Anterior cingulate cortex (tissue), 58 donors: ENCODE data around the gene LRRC49.
A peak's percentile ranks its signal among the peaks of the same experiment; 100 is the strongest.
"Not testable (repeated sequence)": the region's sequence is repeated elsewhere in the genome, so short reads cannot be mapped to it uniquely, and the experiment has no call there.

Source experiments
- DNase-seq, 58 donors: peaks; one replicate each; lab custom pipeline; 2025; lab: John Stamatoyannopoulos, UW

LRRC49 gene

DNA sequence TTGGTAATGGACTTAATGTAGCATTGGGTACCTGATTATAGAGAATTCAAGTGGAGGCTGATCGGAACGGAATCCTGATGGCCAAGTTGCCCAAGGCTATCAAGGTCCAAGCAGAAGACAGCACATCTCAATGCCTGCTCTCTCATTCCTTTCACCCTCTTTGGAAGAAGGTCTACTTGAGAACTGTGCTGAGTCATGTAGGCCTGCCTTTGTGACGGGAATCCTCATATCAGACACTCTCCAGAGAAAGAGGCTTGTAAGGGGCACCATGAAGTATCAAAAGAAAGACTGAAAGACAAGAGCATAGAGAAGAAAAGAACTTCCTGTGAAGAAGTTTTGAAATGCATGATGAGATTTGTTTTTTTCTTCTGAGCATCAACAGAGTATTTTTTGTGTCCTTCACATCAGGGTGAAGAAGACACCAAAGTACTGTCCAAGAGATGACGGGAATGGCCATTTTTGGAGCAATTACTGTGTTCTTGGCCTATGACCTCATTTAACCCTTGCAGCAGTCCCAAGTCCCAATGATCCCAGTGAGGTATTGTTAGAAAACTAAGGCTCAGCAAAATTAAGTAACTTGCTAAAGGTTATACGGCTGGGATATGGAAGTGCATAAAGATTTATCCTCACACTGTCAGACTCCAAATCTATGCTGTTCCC lies 25.5 kb upstream of the LRRC49 start:
- DNase-seq: no peak

DNA sequence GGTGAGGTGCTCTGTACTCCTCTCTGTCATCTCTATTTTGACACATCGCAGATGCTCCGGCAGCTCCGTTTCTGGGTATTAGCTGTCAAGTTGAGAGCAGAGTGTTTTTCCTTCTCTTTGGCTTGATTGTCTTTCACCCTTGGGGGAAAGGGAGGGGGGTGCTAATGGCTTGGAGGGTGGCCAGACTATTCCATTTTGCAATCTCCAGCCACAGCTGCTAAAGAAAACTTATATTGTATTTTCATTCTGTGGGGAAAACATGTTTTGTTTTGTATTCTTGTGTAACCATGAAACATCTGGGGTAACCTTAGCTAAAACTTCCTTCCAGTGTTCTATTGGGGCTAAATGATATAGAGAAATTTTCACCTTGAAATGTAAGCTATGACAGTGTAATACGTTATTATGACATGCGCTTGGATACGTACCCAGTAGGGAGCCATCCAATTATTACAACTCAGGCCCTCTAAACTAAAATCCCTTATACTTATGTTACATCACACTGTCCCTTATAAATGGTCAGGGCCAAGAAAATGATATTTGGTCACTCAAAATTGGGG lies 24.6 kb upstream of the LRRC49 start:
- peak in 4 of 58 donors; percentile 38 to 55 (median 52) for DNase-seq

DNA sequence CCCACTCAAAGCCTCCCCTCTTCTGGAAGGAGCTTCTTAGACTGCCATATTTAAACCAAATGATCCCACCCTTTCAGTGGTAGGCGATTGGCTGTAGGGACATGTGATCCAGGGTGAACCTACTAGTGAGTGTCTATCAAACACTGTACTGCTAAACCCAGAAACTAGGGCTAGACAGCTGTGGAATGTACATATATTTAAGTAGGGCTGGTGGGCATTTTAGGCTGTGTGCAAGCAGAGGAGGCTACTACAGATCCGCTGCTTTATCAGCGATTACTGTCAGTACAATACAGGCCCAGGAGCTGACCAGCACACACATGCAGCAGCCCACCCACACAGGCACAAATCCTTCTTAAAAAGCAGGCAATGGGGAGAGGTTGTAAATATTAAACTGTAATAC lies 23.3 kb upstream of the LRRC49 start:
- no peak for DNase-seq

DNA sequence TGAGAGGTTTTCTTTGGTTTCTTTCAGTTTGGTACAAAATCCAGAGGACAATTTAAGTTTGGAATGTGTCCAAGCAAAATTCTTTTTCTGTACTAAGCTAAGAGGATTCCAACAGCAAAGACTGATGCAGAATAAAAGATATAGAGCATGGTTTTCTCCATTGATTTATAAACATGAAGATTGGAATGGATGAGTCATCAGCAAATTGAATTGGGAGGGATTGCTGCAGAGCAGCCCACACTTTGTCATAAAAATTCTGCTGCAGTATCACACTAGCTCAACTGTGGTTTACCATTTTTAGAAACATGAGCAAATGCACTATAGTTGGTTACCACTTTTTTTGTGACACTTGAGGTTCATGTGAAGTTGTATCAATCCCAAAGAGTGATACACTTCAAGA lies 22.6 kb upstream of the LRRC49 start:
- peak in 3 of 58 donors; percentile 27 to 29 (median 28) for DNase-seq

DNA sequence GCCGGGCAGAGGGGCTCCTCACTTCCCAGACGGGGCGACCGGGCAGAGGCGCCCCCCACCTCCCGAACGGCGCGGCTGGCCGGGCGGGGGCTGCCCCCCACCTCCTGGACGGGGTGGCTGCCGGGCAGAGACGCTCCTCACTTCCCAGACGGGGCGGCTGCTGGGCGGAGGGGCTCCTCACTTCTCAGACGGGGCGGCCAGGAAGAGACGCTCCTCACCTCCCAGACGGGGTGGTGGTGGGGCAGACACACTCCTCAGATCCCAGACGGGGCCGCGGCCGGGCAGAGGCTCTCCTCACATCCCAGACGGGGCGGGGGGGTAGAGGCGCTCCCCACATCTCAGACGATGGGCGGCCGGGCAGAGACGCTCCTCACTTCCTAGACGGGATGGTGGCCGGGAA lies 21.1 kb upstream of the LRRC49 start:
- DNase-seq: not testable (repeated sequence)

DNA sequence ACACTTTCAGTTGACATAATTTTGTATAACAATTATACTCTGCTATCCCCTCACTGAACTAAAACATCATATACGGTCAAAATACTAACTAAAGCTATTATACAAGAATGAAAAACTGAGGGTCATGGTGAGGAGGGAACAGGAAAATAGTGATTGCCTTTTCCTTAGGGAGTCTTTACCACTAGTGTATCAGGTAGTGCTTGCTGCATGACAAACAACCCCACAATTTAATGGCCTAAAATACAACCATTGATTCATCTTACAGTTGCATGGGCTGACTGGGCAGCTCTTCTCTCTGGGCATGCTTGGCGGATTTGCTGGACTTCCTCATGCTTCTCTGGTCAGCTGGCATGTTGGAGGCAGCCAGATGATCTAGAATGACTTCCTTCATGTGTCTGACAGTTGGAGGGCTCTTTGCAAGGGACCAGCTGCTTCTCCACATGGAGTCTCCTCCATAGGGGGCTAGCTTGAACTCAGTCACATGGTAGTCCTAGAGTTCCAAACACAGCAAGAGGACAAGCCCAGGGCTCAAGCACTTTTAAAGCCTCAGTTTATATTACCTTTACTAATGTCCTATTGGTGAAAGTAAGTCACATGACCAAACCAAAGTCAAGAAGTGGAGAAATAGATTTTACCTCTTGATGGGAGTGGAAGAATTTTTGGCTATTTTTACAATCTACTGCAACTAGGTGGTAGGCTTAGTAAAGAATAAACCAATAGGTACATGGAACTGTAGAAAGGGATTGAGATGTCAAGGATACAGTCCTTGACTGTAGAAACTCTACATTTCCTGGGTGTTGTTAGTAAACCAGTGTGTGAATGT lies 19.2 kb upstream of the LRRC49 start:
- no peak for DNase-seq

DNA sequence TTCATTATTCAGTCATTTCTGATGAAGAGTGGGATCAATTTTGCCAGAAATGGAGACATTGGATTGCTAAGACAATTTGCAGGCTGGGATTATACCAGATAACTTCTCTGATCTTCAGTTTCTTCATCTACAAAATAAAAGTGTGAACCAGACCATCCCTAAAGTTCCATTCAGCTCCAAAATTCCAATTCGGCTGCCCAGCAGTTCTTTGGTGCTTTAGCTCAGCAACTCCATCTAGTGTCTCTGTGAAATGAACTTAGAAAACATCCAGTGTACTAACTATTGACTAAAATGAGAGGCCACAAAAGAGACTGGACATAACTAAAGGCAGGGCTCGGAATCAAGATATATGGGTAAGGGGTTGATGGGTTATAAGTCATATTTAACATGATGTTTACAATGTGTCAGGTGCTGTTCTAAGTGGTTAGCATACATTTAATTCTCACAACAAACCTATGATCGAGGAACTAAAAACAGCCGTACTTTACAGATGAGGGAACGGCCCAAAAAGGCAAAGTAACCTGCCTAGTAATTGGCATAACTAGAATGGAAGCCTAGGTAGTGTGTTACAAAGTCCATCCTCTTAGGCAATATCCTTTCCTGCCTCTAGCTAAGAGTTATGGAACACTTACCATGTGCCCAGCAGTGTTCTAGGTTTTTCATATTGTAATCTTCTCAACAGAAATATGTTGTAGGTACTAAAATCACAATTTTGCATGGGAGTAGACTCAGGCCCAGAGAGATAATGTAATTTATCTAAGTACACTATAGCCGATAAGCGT lies 17.4 kb upstream of the LRRC49 start:
- peak in 4 of 58 donors; percentile 11 to 68 (median 28) for DNase-seq

DNA sequence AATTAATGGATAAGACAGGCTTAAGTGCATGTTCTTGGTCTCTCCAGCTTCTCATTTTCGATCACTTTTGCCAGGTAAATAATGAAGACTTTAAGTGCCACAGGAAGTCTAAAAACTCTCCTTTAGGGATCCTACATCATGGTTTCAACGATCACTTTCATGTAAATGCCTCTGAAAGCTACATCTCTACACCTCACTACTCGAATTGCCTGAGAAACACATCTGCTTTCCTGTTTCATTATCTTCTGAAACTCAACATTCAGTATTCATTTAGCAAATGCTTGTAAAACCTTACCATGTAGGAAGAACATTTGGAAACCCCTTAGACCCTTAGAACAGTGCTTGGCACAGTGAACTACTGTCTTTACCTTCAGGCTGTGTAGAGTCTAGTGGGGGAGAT lies 16.6 kb upstream of the LRRC49 start:
- no peak for DNase-seq

DNA sequence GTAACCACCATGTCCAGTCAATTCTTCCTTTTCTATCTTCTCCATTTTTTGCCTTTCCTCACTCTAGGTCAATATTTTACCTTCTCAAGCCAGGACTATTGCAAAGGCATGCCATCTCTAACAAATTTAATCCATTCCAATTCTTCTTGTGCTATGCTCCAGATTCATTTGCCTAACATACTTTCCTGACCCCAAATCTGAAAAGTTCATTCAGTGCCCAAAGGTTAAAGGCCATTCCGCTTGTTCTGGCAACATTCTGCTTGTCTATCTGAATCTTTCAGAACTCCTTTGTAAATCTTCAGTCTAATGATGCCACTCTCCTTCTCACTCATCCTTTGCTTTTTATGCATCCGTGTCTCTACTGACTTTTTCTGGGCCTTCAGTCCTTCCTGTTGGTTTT lies 15.9 kb upstream of the LRRC49 start:
- no peak for DNase-seq

DNA sequence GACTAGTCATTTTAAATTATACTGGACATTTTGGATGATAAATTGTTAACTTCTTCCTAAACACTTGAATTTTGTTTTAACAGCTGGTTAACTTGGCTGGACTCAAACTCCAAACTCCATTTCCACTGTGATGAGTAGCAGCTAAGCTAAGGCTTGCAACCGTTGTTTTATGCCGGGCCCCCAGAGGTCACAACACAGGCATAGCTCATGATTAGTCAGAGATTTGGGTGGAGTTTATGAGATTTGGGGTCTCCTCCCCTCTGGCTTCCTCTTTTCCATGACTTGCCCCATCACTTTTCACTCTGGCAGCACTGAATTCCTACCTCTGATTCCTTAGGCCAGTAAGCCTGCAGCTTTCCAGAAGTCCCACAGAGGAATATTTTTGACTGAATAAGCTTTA lies 13.2 kb upstream of the LRRC49 start:
- DNase-seq: no peak

DNA sequence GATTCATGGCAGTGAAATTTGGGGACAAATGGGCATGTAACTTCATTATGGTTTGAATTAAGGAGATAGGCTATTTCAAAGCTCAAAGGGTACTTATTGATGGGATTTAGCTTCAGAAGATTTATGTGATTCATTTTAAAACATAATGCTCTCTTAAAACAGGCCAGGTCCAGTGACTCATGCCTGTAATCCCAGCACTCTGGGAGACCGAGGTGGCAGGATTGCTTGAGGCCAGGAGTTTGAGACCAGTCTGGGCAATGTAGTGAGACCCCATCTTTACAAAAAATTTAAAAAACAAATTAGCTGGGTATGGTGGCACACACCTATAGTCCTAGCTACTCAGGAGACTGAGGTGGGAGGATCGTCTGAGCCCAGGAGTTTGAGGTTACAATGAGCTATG lies 11.8 kb upstream of the LRRC49 start:
- DNase-seq: no peak

DNA sequence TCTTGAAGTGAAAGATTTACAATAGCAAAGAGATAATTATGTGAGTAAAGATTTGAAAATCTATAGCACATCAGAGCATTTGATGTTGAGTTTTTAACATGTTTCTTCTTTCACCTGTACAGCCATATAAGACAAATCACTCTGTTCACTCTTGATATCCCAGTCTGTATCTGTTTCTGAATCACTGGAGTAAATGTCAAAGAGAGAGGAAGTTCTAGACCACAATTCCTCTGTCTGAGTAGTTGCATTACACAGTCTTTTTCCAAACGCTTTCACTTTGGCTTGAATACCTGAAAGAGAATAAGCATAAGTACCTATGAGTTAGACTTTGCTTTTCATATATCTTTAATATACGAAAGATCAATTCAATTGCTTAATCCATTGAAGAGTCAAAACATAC lies 10.3 kb upstream of the LRRC49 start:
- no peak for DNase-seq

DNA sequence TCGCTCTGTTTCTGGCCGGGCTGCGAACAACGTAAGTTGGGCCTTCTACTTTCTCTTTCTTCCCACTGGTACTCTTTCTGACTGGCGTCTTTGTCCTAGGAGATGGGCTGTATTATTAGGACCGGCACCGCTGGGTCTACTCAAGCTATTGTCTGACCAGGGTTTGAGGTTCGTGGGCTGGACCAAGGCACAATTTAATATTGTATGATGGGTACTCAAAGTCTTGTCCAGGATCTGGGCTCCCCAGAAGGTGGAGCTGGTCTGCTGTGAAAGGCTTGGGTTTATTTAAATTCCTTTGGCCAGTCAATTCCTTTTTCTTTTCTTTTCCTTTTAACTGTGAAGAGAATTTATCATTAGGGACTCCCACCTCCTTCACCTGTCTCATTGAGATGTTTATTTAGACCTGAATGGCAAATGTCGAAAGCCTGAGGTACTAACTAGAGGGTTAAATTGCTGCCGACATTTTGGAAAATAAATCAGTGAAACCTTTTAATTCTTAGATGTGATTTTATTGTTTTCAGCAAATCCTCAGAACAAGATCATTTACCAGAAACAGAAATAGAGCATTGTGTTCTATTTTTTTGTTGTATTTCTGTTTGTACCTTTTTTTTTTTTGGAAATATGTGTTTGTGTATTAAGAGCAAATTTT lies 410 bp downstream of the LRRC49 start:
- peak in 16 of 58 donors; percentile 17 to 82 (median 58) for DNase-seq

DNA sequence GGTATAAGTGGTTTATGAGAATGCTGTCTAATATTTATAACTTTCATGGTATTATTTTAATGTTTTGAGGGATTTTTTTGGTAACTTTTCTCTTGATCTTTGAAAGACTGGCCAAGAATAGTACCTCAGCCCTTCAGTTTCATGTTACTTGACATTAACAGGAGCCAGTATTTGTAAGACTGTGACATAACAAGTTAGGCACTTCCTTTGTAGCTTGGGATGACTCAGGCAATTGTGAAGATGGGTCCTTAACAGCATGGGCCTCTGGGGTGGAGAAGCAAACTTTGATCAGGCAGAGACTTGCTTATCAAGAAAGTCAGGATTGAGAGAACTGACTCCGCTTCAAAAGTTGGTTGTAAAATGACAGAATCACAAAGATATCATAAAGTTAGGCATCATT lies 9.5 kb downstream of the LRRC49 start:
- DNase-seq: no peak

DNA sequence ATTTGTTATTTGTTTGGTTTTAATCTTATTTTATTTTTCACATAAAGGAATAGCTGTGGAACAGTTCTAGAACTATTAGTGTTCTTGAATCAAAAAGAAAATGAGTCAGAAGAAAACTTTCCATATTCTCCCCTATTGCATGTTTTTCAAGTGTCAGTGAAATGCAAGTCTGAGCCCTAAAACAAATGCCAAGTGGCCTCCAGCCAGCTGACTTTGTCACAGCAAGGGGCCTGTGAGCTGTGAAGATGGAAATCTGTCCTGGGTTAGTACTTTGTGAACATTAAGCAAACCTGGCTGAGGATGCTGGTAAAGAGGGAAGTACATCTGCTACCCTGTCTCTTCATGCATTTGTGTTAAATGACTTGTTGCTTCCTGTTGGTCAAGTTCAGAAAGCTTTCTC lies 14.2 kb downstream of the LRRC49 start:
- no peak for DNase-seq

DNA sequence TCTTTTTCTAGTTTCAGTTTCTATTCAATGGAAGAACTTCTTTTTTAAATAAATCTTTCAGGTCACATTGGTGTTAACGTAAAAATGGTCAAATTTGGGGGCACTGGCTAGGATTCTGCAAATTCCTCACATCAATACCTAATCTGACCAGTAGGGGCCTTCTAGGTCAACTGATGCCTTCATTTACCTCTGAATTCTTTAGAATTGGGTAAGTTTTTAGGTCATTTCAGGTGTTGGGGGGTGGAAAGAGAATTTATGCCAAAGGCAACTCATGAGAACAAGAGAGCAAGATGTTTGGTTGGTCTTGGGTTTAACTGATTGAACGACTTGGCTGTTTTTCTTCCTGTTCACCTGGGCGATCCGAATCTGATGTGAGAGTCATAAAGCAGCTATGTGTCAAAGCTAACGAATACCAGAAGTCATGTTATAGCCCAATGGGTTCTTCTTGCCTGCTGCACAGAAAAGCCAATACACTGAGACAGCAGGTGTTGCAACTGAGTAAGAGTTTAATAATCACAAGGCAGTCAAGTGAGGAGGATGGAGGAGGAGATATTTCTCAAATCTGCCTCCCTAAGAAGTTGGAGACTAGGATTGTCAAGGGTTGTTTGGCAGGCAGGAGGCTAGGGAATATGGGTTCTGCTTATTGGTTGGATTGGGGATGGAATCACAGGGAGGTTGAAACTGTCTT lies 15.3 kb downstream of the LRRC49 start:
- no peak for DNase-seq

DNA sequence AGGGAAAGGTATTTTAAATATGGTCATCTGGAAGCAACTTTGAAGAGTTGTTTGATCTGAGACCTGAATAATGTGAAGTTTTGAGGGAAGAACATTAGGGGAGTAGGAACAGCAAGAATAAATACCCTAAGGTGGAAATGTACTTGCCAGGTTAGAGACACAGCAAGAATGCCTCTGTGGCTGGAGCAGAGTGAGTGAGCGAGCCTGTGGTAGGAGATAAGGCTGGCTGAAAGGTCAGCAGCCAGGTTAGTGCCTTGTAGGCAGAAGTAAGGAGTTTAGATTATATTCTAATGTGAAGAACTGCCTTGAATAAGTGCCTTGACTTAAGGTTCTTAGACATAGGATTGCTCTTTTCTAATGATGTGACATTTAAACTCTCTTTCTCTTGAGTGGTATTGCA lies 18.3 kb downstream of the LRRC49 start:
- no peak for DNase-seq

DNA sequence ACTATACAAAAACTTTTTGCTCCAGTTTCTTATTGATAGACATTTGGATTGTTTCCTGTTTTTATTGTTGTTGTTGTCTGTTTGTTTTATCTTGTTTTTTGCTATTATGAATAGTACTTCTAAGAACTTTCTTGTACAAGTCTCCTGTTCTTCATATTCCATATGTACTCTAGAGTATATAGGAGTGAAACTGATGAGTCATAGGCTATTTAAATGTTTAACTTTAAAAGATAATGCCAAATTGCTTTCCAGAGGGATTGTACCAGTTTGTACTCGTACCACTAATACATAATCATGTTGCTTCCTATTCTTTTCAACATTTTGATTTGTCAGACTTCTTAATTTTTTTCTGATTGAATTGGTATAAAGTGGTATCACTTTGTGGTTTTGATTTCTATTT lies 19.6 kb downstream of the LRRC49 start:
- DNase-seq: no peak

DNA sequence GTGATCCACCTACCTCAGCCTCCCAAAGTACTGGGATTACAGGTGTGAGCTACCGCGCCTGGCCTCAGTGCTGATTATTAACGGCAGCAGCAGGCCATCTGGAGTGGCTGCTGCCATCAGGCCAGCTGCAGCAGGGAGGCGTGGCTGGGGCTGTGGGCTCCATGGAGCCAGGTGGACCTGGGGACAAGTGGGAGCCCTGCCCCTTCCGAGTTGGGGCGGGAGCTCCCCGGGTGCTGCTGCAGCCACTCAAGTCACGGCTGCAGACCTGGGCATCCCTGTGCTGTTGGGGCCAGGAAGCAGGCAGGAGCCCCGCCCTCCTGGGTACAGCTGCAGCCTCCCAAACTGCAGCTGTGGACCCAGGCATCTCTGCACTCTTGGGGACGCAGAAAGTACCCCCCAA lies 23.9 kb downstream of the LRRC49 start:
- DNase-seq: no peak

DNA sequence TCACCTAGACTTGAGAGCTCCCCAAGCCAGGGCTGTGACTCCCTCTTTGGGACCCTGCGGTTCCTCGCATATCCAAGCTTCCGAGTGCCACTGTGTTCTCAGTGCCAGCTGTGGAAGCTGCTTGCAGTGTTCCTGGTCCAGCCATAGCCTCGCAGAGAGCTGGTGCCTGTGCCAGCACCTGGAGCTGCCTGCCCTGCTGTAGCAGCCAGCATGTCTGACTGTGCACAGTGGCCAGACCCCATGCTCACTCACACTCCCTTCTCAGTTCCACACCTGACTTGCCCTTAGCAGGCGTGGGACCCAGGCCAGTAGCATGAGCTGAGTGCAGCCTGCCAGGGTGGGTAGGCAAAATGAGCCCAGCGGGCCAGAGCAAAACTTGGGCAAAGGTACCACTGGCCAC lies 25.3 kb downstream of the LRRC49 start:
- no peak for DNase-seq
